OCI-LY7 (cell line): Measurements from ENCODE around the gene SDHAF3.

Experiments used
- CTCF ChIP-seq: fragments of 200-600 bp; sonication (generic); conservative IDR thresholded peaks from 2 replicates; pipeline ENCODE4 v1.5.1; 2014; ENCODE audit warnings: mild to moderate bottlenecking, antibody characterized with exemption, low read length, moderate library complexity, mixed read lengths
- EZH2phosphoT487 ChIP-seq: fragments of 200-600 bp; sonication (generic); IDR thresholded peaks from 2 replicates; pipeline ENCODE4 v1.6.1; 2018; ENCODE audit warnings: low read depth, borderline replicate concordance, mild to moderate bottlenecking, mixed run types, antibody characterized with exemption, low read length, moderate library complexity, mixed read lengths

- TF ChIP-seq EZH2phosphoT487, result no peak
- TF ChIP-seq CTCF, result no peak
These were observed 38.5 kb downstream of the SDHAF3 start for GRCh38 chr7:97155897-97156418.
